A549 (cell line): ENCODE results near the gene SLC7A6OS. TPM values are rescaled to one million over a fixed set of nuclear protein-coding genes. Genes with fewer than 3 reads are reported as not detected.

ENCODE experiments used
- ATAC-seq, 2 experiments: fragments of 200-7000 bp in 1 of 2; fragments of >200 bp in 1 of 2; cut with Nextera tagmentation in 1 of 2; cut with Tn5 transposase in 1 of 2; 3 replicates each; pipeline versions ENCODE4 v1.8.0 to v1.9.1; 2018 to 2020; ENCODE audit warnings: mild to moderate bottlenecking in 1 of 2, moderate library complexity in 1 of 2
- CTCF ChIA-PET: fragments of 300-600 bp; sonication (Branson Sonifier 250); formaldehyde crosslinking; extraction: SDS; loops from one replicate; lab custom pipeline; 2021; ENCODE audit warnings: antibody characterized with exemption, inconsistent platforms; lab: Yijun Ruan, JAX
- POLR2A ChIA-PET: fragments of 350-600 bp; formaldehyde crosslinking; extraction: SDS; loops from one replicate; lab custom pipeline; 2021; ENCODE audit warnings: antibody characterized with exemption, inconsistent platforms; lab: Yijun Ruan, JAX
- DNase-seq, 2 experiments: peaks; one replicate each; pipeline versions ENCODE4 v3.0.0 to v3.0.0-alpha.2; 2011 to 2016; ENCODE audit warnings: low read depth in 1 of 2, low spot score in 1 of 2
- FAIRE-seq: peaks from 2 replicates; lab custom pipeline; 2011; peaks lifted over from hg19 to GRCh38; lab: Jason Lieb, UNC
- H3K27ac ChIP-seq, 2 experiments: fragments of >200 bp; sonication (Bioruptor Twin); formaldehyde crosslinking; 3 replicates each; pipeline ENCODE4 v1.5.1; 2016 to 2017
- H3K4me1 ChIP-seq: fragments of >200 bp; sonication (Bioruptor Twin); formaldehyde crosslinking; 3 replicates; pipeline ENCODE4 v1.6.1; 2016
- H3K4me2 ChIP-seq: fragments of >200 bp; sonication (Bioruptor Twin); formaldehyde crosslinking; 3 replicates; pipeline ENCODE4 v1.6.1; 2016
- H3K4me3 ChIP-seq: fragments of >200 bp; sonication (Bioruptor Twin); formaldehyde crosslinking; 3 replicates; pipeline ENCODE4 v1.5.1; 2016
- H3K9me3 ChIP-seq: fragments of >200 bp; sonication (Bioruptor Twin); formaldehyde crosslinking; 3 replicates; pipeline ENCODE4 v1.6.1; 2016
- EHF ChIP-seq: fragments of 250-450 bp; sonication (Bioruptor Pico); IDR thresholded peaks from 2 replicates; pipeline ENCODE4 v1.5.0; 2020; ENCODE audit warnings: mild to moderate bottlenecking
- HDAC2 ChIP-seq: fragments of 200-600 bp; sonication (generic); IDR thresholded peaks from 2 replicates; pipeline ENCODE4 v1.6.1; 2016
- HEYL ChIP-seq: fragments of 250-450 bp; sonication (Bioruptor Pico); IDR thresholded peaks from 2 replicates; pipeline ENCODE4 v1.8.0; 2021; ENCODE audit warnings: mild to moderate bottlenecking, moderate library complexity
- MYC ChIP-seq: IDR thresholded peaks from 2 replicates; pipeline ENCODE4 v1.6.1; 2012; ENCODE audit warnings: mild to moderate bottlenecking, inconsistent platforms, low read length, improper control_type of control experiment, borderline replicate concordance
- POLR2A ChIP-seq: IDR thresholded peaks from 2 replicates; pipeline ENCODE4 v1.6.1; 2012; ENCODE audit warnings: mild to moderate bottlenecking, low read length
- POLR2AphosphoS2 ChIP-seq: conservative IDR thresholded peaks from 2 replicates; pipeline ENCODE4 v1.6.1; 2012; ENCODE audit warnings: low read length, improper control_type of control experiment, inconsistent platforms
- ZNF302 ChIP-seq: fragments of 250-450 bp; sonication (Bioruptor Pico); IDR thresholded peaks from 2 replicates; pipeline ENCODE4 v1.9.0; 2021; ENCODE audit warnings: inconsistent platforms, mild to moderate bottlenecking, moderate library complexity
- WGBS: methylation state at CpG from one replicate; pipeline ENCODE4 v1.1.6; 2017; ENCODE audit errors: missing lambda C conversion rate; 5-methylcytosine and 5-hydroxymethylcytosine counted together
- polyA plus RNA-seq, 4 experiments: library from polyadenylated mRNA; depleted of rRNA in 3 of 4; stranded (reverse); fragments of >200 nt; fragmentation: RNase III in 1 of 4; extraction: RNeasy Plus Mini Kit Qiagen cat#74134 plus additional on column Dnase treatment in 1 of 4; gene quantifications; 2 replicates in 3 of 4; 3 replicates in 1 of 4; pipeline ENCODE4 v1.2.3, GENCODE V29; 2011 to 2017
- TF ChIP-seq, protein P1 (sequence below): IDR thresholded peaks from 2 replicates; pipeline ENCODE4 v1.6.1; 2012; ENCODE audit warnings: low read depth, borderline replicate concordance
- TF ChIP-seq, protein P2 (sequence below): fragments of >200 bp; sonication (Bioruptor Twin); formaldehyde crosslinking; IDR thresholded peaks from 3 replicates; pipeline ENCODE4 v1.6.1; 2016
- TF ChIP-seq, protein P3 (sequence below): fragments of 250-450 bp; sonication (Bioruptor Pico); IDR thresholded peaks from 2 replicates; pipeline ENCODE4 v1.5.0; 2020; ENCODE audit warnings: low read depth, mild to moderate bottlenecking, moderate library complexity
- TF ChIP-seq, protein P4 (sequence below): fragments of 450-650 bp; IDR thresholded peaks from 2 replicates; pipeline ENCODE4 v1.6.1; 2014; ENCODE audit warnings: antibody characterized with exemption
- TF ChIP-seq, protein P5 (sequence below): fragments of 200-600 bp; sonication (generic); IDR thresholded peaks from 2 replicates; pipeline ENCODE4 v1.6.1; 2016; ENCODE audit warnings: antibody characterized with exemption, mild to moderate bottlenecking, moderate library complexity

Gene SLC7A6OS
- polyA plus RNA-seq, 2 of the 4 experiments (the other 2 are of a cell fraction) = 10.4 to 11.9 TPM

DNA sequence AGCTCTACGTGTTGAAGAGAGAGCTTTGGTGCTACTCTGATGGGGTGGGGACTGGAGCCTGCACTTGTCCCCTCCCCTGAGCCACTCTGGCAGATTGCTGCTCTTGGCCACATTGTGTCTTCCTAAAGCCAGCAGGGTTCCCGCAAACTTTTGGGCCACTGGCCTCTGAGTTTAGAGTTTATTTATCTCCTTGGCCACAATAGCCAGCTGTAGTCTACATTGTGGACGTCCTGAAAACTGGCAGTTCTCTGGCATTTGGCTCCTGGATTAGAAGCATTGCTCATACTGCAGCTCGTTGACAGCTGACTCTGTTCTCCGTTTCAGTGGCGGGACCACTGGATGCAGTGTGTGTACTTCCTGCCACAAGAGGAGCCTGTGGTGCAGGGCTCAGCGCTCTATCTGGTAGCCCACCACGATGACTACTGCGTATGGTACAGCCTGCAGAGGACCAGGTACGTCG lies 34.6 kb upstream of the SLC7A6OS start:
- DNase-seq (no peak), FAIRE-seq (no peak), ATAC-seq (no peak)
- POLR2A ChIA-PET = no interaction called here
- H3K4me3 ChIP-seq = no peak overlapping the region
- H3K27ac ChIP-seq = no peak overlapping the region
- no peak overlapping the region for H3K4me2 ChIP-seq
- CTCF ChIA-PET = interaction anchor here (1.2 to 4.4 kb wide), 3 partner anchors 15 to 84 kb away, joined by 5 to 22 read pairs (median 5); no protein-coding TSS in a partner anchor
- no peaks in the 10 kb centered on the region for H3K9me3 ChIP-seq
- H3K4me1 ChIP-seq = no peaks in the 10 kb centered on the region
- TF ChIP-seq POLR2A (no peak), MYC (no peak), EHF (no peak)
- TF ChIP-seq, protein P1, sequence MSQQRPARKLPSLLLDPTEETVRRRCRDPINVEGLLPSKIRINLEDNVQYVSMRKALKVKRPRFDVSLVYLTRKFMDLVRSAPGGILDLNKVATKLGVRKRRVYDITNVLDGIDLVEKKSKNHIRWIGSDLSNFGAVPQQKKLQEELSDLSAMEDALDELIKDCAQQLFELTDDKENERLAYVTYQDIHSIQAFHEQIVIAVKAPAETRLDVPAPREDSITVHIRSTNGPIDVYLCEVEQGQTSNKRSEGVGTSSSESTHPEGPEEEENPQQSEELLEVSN = no peak
- 95% methylated on average over 11 of the region's 11 CpGs for WGBS

DNA sequence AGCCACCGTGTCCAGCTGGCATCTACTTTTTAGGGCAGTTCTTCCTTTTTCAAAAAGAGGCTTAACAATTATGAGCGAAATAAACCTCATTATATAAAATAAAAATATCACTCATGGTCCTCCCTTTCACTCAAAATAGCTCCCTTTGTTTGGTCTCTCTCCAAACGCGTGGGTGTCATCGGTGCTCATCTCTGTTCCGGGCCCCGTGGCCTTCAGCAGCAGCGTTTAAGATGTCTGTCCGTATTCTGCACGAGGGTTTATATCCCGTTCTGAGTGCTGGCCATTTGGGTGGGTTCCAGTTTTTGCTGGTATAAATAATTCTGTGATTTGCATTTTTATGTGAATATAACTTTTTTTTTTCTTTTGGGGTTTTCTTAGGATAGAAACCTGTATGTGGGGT lies 33.5 kb upstream of the SLC7A6OS start:
- CTCF ChIA-PET = interaction anchor here (1.0 to 4.4 kb wide), 3 partner anchors 15 to 82 kb away, joined by 5 to 22 read pairs (median 5); no protein-coding TSS in a partner anchor
- Histone ChIP-seq H3K4me1 (no peaks in the 10 kb centered on the region), H3K4me2 (no peak overlapping the region), H3K27ac (no peak overlapping the region), H3K9me3 (no peaks in the 10 kb centered on the region)
- 94% methylated on average over 11 of the region's 11 CpGs for WGBS
- DNase-seq (no peak), FAIRE-seq (no peak)
- TF ChIP-seq HDAC2 = no peak
- TF ChIP-seq, protein P2, sequence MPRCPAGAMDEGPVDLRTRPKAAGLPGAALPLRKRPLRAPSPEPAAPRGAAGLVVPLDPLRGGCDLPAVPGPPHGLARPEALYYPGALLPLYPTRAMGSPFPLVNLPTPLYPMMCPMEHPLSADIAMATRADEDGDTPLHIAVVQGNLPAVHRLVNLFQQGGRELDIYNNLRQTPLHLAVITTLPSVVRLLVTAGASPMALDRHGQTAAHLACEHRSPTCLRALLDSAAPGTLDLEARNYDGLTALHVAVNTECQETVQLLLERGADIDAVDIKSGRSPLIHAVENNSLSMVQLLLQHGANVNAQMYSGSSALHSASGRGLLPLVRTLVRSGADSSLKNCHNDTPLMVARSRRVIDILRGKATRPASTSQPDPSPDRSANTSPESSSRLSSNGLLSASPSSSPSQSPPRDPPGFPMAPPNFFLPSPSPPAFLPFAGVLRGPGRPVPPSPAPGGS = no peak
- TF ChIP-seq, protein P3, sequence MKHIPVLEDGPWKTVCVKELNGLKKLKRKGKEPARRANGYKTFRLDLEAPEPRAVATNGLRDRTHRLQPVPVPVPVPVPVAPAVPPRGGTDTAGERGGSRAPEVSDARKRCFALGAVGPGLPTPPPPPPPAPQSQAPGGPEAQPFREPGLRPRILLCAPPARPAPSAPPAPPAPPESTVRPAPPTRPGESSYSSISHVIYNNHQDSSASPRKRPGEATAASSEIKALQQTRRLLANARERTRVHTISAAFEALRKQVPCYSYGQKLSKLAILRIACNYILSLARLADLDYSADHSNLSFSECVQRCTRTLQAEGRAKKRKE (CRISPR knock-in tag) = no peak
- no peak for TF ChIP-seq HEYL (CRISPR knock-in tag)
- TF ChIP-seq, protein P4, sequence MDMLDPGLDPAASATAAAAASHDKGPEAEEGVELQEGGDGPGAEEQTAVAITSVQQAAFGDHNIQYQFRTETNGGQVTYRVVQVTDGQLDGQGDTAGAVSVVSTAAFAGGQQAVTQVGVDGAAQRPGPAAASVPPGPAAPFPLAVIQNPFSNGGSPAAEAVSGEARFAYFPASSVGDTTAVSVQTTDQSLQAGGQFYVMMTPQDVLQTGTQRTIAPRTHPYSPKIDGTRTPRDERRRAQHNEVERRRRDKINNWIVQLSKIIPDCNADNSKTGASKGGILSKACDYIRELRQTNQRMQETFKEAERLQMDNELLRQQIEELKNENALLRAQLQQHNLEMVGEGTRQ = no peak
- no peak for TF ChIP-seq ZNF302 (CRISPR knock-in tag)
- TF ChIP-seq POLR2AphosphoS2 = no peak
- TF ChIP-seq, all 56 proteins: peak for 0
- H3K4me3 ChIP-seq = no peak overlapping the region
- ATAC-seq = no peak
- POLR2A ChIA-PET = no interaction called here

DNA sequence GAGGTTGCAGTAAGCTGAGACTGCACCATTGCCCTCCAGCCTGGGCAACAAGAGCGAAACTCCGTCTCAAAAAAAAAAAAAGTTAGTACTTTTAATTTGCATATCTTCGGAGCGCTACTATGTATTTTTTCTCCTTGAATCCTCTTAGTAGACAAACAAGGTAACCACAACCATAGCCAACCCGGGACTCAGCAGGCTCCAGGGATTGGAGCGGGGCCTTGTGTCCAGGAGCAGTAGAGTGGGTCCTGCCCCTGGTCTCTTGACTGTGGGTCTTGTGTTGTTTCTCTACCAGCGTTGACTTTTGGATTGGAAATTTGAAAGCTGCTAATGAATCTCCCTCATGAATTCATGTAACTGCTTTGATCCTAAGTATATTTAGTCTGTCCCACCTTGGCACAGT lies 32.4 kb upstream of the SLC7A6OS start:
- no peak overlapping the region for H3K4me3 ChIP-seq
- H3K27ac ChIP-seq = no peak overlapping the region
- H3K4me1 ChIP-seq = no peaks in the 10 kb centered on the region
- no peak for DNase-seq
- TF ChIP-seq, protein P5, sequence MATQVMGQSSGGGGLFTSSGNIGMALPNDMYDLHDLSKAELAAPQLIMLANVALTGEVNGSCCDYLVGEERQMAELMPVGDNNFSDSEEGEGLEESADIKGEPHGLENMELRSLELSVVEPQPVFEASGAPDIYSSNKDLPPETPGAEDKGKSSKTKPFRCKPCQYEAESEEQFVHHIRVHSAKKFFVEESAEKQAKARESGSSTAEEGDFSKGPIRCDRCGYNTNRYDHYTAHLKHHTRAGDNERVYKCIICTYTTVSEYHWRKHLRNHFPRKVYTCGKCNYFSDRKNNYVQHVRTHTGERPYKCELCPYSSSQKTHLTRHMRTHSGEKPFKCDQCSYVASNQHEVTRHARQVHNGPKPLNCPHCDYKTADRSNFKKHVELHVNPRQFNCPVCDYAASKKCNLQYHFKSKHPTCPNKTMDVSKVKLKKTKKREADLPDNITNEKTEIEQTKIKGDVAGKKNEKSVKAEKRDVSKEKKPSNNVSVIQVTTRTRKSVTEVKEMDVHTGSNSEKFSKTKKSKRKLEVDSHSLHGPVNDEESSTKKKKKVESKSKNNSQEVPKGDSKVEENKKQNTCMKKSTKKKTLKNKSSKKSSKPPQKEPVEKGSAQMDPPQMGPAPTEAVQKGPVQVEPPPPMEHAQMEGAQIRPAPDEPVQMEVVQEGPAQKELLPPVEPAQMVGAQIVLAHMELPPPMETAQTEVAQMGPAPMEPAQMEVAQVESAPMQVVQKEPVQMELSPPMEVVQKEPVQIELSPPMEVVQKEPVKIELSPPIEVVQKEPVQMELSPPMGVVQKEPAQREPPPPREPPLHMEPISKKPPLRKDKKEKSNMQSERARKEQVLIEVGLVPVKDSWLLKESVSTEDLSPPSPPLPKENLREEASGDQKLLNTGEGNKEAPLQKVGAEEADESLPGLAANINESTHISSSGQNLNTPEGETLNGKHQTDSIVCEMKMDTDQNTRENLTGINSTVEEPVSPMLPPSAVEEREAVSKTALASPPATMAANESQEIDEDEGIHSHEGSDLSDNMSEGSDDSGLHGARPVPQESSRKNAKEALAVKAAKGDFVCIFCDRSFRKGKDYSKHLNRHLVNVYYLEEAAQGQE = no peak
- ATAC-seq = no peak
- ChIA-PET POLR2A (no interaction called here), CTCF (interaction anchor here (4.4 kb wide), 1 partner anchor 14 kb away, joined by 22 read pairs; no protein-coding TSS in a partner anchor)
- no peaks in the 10 kb centered on the region for H3K9me3 ChIP-seq
- FAIRE-seq = no peak
- 94% methylated on average over 7 of the region's 7 CpGs for WGBS
- H3K4me2 ChIP-seq = no peak overlapping the region
